HG03103 (cell line): ENCODE results near the gene PSMB5.
"Not testable (repeated sequence)": the region's sequence is repeated elsewhere in the genome, so short reads cannot be mapped to it uniquely, and the experiment has no call there.

ENCODE experiments used
- ATAC-seq: cut with Tn5 transposase; IDR thresholded peaks from one replicate; pipeline ENCODE4 v1.9.1; 2021; ENCODE audit warnings: low read depth; ENCODE audit not compliant: unreplicated experiment

PSMB5 gene

GRCh38 chr14:23020143-23021128, 14.3 kb downstream of the PSMB5 start:
- no peak for ATAC-seq

GRCh38 chr14:23018107-23018506, 16.6 kb downstream of the PSMB5 start:
- no peak for ATAC-seq

- ATAC-seq, result no peak
Observed at GRCh38 chr14:23017091-23017490, 17.6 kb downstream of the PSMB5 start.

- no peak for ATAC-seq
Observed at GRCh38 chr14:23015618-23016017, 19.1 kb downstream of the PSMB5 start.

GRCh38 chr14:23013749-23014054, 21.0 kb downstream of the PSMB5 start:
- ATAC-seq, result not testable (repeated sequence)

- no peak for ATAC-seq
Observed at GRCh38 chr14:23013054-23013748, 21.5 kb downstream of the PSMB5 start.

GRCh38 chr14:23009939-23010726, 24.6 kb downstream of the PSMB5 start, which contains the start of gene C14orf93:
C14orf93 (minus strand) TSS chr14:23010143; CDS start chr14:22999023, 11,120 bp downstream.
- no peak for ATAC-seq

GRCh38 chr14:23009483-23009938, 25.2 kb downstream of the PSMB5 start:
- no peak for ATAC-seq

GRCh38 chr14:23008831-23009230, 25.9 kb downstream of the PSMB5 start:
- ATAC-seq, result no peak

GRCh38 chr14:23006544-23007419, 27.9 kb downstream of the PSMB5 start:
- ATAC-seq, result peak; percentile 90

GRCh38 chr14:23006188-23006534, 28.5 kb downstream of the PSMB5 start:
- no peak for ATAC-seq

GRCh38 chr14:23005451-23006187, 29.1 kb downstream of the PSMB5 start:
- ATAC-seq, result no peak

- not testable (repeated sequence) for ATAC-seq
Observed at GRCh38 chr14:23004274-23004673, 30.4 kb downstream of the PSMB5 start.

- no peak for ATAC-seq
Observed at GRCh38 chr14:23002592-23002991, 32.1 kb downstream of the PSMB5 start.

GRCh38 chr14:23000860-23001259, 33.8 kb downstream of the PSMB5 start:
- no peak for ATAC-seq

- ATAC-seq, result no peak
Observed at GRCh38 chr14:22998329-22999012, 36.2 kb downstream of the PSMB5 start.

- ATAC-seq, result no peak
Observed at GRCh38 chr14:22997676-22998323, 36.9 kb downstream of the PSMB5 start.
